Measurements from ENCODE around the gene CEP350. TPM values are rescaled to one million over a fixed set of nuclear protein-coding genes. Genes with fewer than 3 reads are reported as not detected.

CEP350 gene
- total RNA-seq, 1 donor from 2014 or later: 39.2 TPM

DNA sequence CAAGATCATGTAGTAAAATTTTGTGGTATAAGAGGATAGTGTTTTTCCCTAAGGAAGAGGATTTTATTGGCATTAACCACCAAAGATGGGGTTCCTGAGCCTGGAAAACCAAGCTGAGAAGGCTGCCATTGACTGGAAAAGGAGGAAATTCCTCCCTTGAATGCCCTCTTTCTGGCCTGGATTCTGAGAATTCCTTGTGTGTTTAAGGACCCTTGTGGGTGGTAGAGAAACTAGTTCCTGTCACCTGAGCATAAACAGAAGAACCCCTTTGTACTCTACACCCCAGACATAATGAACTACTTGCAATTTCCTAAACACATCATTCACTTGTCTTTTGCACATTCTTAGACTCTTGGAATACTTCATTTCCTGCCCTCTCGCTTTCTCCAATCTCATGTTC, 33.1 kb upstream of the CEP350 start:
- H3K27me3 Mint-ChIP-seq (ENCODE audit: unreplicated experiment): no peaks in the 10 kb centered on the region
- no peaks in the 10 kb centered on the region for H3K9me3 Mint-ChIP-seq (ENCODE audit: unreplicated experiment)
- H3K27ac Mint-ChIP-seq (ENCODE audit: unreplicated experiment): peak overlapping the region; percentile 59
- TF ChIP-seq, protein P1, sequence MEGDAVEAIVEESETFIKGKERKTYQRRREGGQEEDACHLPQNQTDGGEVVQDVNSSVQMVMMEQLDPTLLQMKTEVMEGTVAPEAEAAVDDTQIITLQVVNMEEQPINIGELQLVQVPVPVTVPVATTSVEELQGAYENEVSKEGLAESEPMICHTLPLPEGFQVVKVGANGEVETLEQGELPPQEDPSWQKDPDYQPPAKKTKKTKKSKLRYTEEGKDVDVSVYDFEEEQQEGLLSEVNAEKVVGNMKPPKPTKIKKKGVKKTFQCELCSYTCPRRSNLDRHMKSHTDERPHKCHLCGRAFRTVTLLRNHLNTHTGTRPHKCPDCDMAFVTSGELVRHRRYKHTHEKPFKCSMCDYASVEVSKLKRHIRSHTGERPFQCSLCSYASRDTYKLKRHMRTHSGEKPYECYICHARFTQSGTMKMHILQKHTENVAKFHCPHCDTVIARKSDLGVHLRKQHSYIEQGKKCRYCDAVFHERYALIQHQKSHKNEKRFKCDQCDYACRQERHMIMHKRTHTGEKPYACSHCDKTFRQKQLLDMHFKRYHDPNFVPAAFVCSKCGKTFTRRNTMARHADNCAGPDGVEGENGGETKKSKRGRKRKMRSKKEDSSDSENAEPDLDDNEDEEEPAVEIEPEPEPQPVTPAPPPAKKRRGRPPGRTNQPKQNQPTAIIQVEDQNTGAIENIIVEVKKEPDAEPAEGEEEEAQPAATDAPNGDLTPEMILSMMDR (IDR thresholded peaks at IDR 0.05; ENCODE audit: unreplicated experiment): no peak
- no peak overlapping the region for H3K4me3 Mint-ChIP-seq (ENCODE audit: unreplicated experiment)
- H3K4me1 Mint-ChIP-seq (ENCODE audit: unreplicated experiment): peaks cover 19% of the 10 kb centered on the region
- DNase-seq (ENCODE audit: low spot score): no peak
- H3K36me3 Mint-ChIP-seq (ENCODE audit: low read depth, unreplicated experiment): peaks cover 11% of the 10 kb centered on the region

DNA sequence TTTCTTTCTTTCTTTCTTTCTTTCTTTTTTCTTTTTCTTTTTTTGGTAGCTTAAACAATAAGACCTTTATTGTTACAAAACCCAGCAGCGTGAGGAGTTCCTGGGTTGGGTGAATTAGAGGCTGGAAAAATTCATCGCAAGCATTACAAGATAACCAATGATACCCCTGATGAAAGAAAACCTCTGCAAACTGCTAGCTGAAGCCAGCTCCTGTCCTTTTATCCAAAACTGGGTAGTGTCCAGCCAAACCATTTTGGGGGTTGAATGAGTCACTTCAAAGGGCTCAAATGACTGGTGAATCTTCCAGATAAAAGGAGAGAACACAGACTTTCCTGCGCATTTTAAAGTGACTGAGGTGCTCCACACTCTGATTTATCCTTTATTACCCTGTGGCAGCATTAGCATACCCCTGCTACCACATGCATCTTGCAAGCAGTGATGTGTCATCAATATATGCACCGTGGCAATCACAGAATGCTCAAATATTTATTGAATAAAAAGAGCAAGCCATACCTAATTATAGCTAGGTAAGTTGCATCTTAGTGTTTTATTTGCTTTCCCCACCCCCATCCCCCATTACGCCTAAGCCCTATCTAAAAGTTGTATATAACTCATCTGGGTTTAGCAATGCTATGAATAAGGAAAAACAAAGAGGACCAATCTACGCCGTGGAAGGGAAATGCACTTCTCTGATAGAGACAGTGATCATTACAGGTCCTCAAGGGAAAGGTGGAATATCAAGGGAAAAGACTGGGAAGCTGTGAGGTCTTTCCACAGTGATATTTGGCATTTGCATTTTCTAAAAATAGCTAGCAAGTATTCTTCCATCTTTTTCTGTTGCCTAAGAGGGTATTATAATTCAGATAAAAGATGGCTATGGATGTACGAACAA, 32.4 kb upstream of the CEP350 start:
- H3K4me1 Mint-ChIP-seq (ENCODE audit: unreplicated experiment): peaks cover 19% of the 10 kb centered on the region
- peaks cover 14% of the 10 kb centered on the region for H3K36me3 Mint-ChIP-seq (ENCODE audit: low read depth, unreplicated experiment)
- H3K27me3 Mint-ChIP-seq (ENCODE audit: unreplicated experiment): no peaks in the 10 kb centered on the region
- no peak overlapping the region for H3K4me3 Mint-ChIP-seq (ENCODE audit: unreplicated experiment)
- TF ChIP-seq, protein P1 (IDR thresholded peaks at IDR 0.05; ENCODE audit: unreplicated experiment): no peak
- no peak for DNase-seq (ENCODE audit: low spot score)
- no peaks in the 10 kb centered on the region for H3K9me3 Mint-ChIP-seq (ENCODE audit: unreplicated experiment)
- H3K27ac Mint-ChIP-seq (ENCODE audit: unreplicated experiment): peak overlapping the region; percentile 59

DNA sequence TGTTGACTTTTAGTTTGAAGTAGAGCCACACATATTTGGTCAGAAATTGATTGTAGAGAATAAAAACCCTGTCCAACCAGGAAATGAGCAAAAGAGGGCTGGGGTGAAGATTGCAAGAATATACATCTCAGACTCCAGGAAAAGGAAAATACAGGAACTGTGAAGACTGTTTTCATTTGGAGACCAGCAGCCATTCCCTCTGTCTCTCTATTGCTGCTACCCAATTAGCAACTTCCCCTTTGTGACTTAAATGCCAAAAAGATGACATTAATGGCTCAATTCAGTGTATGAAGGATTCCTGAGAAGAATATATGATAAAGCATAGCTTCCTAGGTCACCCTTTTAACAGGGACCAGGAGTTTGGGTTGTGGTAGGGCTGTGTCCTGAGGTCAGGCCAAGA, 31.6 kb upstream of the CEP350 start:
- Mint-ChIP-seq H3K36me3 (ENCODE audit: low read depth, unreplicated experiment) (peaks cover 10% of the 10 kb centered on the region), H3K9me3 (ENCODE audit: unreplicated experiment) (no peaks in the 10 kb centered on the region), H3K4me3 (ENCODE audit: unreplicated experiment) (no peak overlapping the region), H3K27me3 (ENCODE audit: unreplicated experiment) (peaks cover 3% of the 10 kb centered on the region), H3K27ac (ENCODE audit: unreplicated experiment) (no peak overlapping the region), H3K4me1 (ENCODE audit: unreplicated experiment) (peaks cover 19% of the 10 kb centered on the region)
- no peak for DNase-seq (ENCODE audit: low spot score)
- TF ChIP-seq, protein P1 (IDR thresholded peaks at IDR 0.05; ENCODE audit: unreplicated experiment): no peak

DNA sequence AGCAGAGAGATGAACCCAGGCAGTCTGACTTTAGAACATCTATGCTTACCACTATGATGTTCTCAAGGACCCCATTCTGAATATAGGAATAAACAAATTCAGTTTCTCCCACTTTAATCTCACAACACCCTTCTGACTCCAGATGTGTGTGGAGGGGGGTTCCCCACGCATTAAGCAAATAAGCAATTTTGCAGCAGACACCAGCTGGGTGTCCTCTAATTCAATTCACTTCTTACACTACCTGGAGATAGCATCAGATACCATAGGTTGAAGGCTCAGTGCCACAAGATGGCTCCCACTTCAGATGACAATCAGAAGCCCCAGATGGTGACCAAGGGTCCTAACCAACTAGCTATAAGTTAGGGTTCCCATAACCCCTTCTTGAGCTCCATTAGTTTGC, 30.3 kb upstream of the CEP350 start:
- H3K36me3 Mint-ChIP-seq (ENCODE audit: low read depth, unreplicated experiment): peaks cover 3% of the 10 kb centered on the region
- H3K4me1 Mint-ChIP-seq (ENCODE audit: unreplicated experiment): peaks cover 19% of the 10 kb centered on the region
- H3K27me3 Mint-ChIP-seq (ENCODE audit: unreplicated experiment): peaks cover 3% of the 10 kb centered on the region
- TF ChIP-seq, protein P1 (IDR thresholded peaks at IDR 0.05; ENCODE audit: unreplicated experiment): no peak
- no peaks in the 10 kb centered on the region for H3K9me3 Mint-ChIP-seq (ENCODE audit: unreplicated experiment)
- H3K27ac Mint-ChIP-seq (ENCODE audit: unreplicated experiment): no peak overlapping the region
- no peak for DNase-seq (ENCODE audit: low spot score)
- H3K4me3 Mint-ChIP-seq (ENCODE audit: unreplicated experiment): no peak overlapping the region

DNA sequence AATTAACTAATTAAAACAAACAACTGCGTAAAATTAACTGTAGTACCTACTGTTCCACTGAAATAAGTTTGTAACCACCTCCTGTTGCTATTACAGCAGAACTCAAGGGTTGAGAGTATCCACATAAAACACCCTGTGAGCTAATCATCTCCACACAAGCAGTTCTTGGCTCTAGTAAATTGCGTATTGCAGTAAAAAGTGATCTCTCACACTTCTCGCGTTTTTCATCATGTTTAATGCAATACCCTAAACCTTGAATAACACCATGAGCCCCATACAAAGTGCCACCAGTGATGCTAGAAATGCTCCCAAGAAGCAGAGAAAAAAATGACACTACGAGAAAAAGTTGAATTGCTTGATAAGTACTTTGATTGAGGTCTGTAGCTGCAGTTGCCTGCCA, 29.3 kb upstream of the CEP350 start:
- peaks cover 3% of the 10 kb centered on the region for H3K27me3 Mint-ChIP-seq (ENCODE audit: unreplicated experiment)
- H3K9me3 Mint-ChIP-seq (ENCODE audit: unreplicated experiment): no peaks in the 10 kb centered on the region
- H3K36me3 Mint-ChIP-seq (ENCODE audit: low read depth, unreplicated experiment): peaks cover 3% of the 10 kb centered on the region
- no peak overlapping the region for H3K4me3 Mint-ChIP-seq (ENCODE audit: unreplicated experiment)
- DNase-seq (ENCODE audit: low spot score): no peak
- peaks cover 19% of the 10 kb centered on the region for H3K4me1 Mint-ChIP-seq (ENCODE audit: unreplicated experiment)
- TF ChIP-seq, protein P1 (IDR thresholded peaks at IDR 0.05; ENCODE audit: unreplicated experiment): no peak
- H3K27ac Mint-ChIP-seq (ENCODE audit: unreplicated experiment): no peak overlapping the region

Measured in endothelial cell (in vitro differentiated cells).